Activated T-helper 1 cell treated with anti-CD3 and anti-CD28 coated beads, Interleukin-12 subunit alpha, Interleukin-12 subunit beta, Interleukin-2, Interleukin-4 antibody, amounts not matched to agents 30 ng/mL and 10 ng/mL and 1 ng/mL, durations not matched to agents 14 hours and 24 hours and 36 hours (primary cell): ENCODE measurements around the gene SMIM35. TPM values are rescaled to one million over a fixed set of nuclear protein-coding genes. Genes with fewer than 3 reads are reported as not detected.

Experiments used
- DNase-seq: peaks from one replicate; pipeline ENCODE4 v3.0.0; 2021; ENCODE audit warnings: low spot score
- H3K27ac Mint-ChIP-seq: one replicate; pipeline ENCODE4 v1.8.0; 2021; ENCODE audit warnings: mild to moderate bottlenecking, mixed read lengths
- H3K27me3 Mint-ChIP-seq: one replicate; pipeline ENCODE4 v1.8.0; 2022; ENCODE audit warnings: mild to moderate bottlenecking, moderate library complexity, mixed read lengths; ENCODE audit not compliant: insufficient read depth
- H3K36me3 Mint-ChIP-seq: one replicate; pipeline ENCODE4 v1.8.0; 2021; ENCODE audit warnings: low read depth, mixed read lengths
- H3K4me1 Mint-ChIP-seq: one replicate; pipeline ENCODE4 v1.8.0; 2021; ENCODE audit warnings: low read depth, mixed read lengths
- H3K4me3 Mint-ChIP-seq: one replicate; pipeline ENCODE4 v1.8.0; 2021; ENCODE audit warnings: mild to moderate bottlenecking, moderate library complexity, mixed read lengths
- H3K9me3 Mint-ChIP-seq: one replicate; pipeline ENCODE4 v1.8.0; 2021; ENCODE audit warnings: mixed read lengths
- intact Hi-C: fragments of 100-400 bp; cut with micrococcal nuclease; formaldehyde crosslinking; loops from one replicate; pipeline ENCODE4 v1.15.1; 2024
- total RNA-seq: library from RNA; stranded (reverse); gene quantifications from 2 replicates; pipeline ENCODE4 v1.2.3, GENCODE V29; 2022

Gene SMIM35
- total RNA-seq, 1 donor from 2014 or later, result 0.16 TPM

DNA sequence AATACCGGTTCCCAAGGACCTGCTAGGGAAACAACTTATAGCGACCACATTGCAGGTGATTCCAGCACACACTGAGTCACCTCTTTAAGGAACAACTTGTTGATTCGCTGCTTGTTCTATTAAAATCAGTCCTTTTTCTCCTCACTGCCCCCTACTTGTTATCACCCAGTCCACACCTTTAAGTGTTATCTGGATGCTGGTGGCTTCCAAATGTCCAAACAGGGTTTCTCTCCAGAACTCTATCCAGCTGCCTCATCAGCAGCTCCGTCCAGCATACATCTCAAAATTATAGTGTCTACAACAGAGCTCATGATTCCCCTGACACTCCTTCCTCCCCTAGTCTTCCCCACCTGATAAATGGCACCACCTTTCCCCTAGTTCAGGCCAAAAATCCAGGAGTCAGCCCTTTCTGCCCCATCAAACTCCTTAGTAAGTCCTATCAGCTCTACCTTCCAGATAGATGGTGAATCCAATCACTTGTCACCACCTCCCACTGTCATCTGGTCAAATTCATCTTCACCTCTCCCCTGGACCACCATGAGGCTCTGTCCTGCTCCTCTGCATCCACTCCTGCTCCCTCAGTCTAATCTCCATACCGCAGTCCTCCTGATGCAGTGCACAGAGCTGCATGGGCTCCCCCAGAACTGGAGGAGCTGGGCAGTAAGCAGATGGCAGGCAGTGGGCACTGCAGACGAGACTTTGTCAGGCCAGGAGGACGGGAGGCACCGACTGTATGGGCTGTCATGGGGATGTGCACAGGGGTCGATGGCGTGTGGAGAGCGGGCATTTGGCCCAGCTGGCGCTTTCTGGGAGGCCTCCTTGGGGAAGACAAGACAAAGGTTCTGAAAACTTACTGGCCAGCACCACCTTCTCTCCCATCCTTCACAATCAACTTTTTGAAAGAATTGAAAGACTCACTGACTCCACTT is 81.3 kb downstream of the SMIM35 start:
- Mint-ChIP-seq H3K27ac (peak overlapping the region; percentile 86), H3K4me3 (peak overlapping the region; percentile 43), H3K9me3 (peaks cover 10% of the 10 kb centered on the region), H3K4me1 (peaks cover 99% of the 10 kb centered on the region), H3K27me3 (no peaks in the 10 kb centered on the region), H3K36me3 (peaks cover 22% of the 10 kb centered on the region)
- intact Hi-C loops, result no loop called here
- DNase-seq, result no peak

DNA sequence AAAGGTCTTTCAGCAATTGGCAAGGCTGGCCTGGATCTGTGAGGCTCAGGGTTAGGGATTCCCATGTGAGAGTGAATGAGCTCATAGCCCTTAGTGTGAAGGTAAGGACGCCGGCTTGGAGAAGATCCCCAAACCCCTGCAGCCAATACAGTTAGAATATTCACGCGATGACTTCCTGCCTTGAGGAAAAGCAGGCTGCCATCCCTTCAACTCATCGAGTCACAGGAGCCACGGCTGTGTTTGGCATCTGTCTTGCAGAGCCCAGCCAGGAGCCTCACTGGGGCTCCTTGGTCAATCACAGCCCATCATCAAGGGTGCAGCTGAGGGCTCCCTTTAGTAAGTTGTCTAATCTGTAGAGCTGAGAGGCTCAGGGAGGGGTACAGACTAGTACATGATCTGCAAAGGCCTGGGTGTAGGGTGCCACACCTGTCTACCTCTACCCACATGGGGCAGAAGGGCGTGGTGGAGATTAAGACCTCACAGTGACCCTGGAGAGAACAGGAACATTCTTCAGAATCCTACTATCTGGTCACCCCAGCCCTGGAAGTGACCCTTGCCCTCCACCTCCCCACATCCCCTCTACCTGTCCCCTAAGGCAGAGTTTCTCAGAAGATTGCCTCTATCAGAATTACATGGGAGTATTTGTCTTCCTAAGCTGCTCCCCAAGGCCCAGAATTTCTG is 82.1 kb downstream of the SMIM35 start:
- DNase-seq, result no peak
- Mint-ChIP-seq H3K36me3 (peaks cover 27% of the 10 kb centered on the region), H3K9me3 (peaks cover 10% of the 10 kb centered on the region), H3K4me3 (peak overlapping the region; percentile 1), H3K4me1 (peaks cover 99% of the 10 kb centered on the region), H3K27ac (peak overlapping the region; percentile 98), H3K27me3 (no peaks in the 10 kb centered on the region)
- intact Hi-C loops, result loop anchor here (5.0 kb wide), 2 partner anchors 198 to 923 kb away; partner anchors contain the start of gene BCL9L

DNA sequence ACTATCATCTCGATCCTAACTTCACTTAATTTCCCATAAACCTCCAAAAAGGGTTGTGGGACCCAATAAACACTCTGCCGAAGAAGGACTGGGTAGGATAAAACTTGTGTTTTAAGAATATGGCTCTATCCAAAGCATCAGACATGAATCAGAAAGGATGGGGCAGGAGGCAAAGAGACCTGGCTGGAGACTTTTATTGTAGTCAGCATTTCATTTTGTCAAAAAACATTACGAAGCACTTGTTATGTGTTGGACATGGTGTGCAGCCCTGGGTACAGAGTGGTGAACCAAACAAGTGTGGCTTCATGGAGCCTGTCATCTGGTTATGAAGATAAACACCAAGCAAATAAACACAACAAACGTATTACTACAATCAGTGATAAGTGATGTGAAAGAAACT is 83.3 kb downstream of the SMIM35 start:
- Mint-ChIP-seq H3K4me1 (peaks cover 92% of the 10 kb centered on the region), H3K36me3 (peaks cover 31% of the 10 kb centered on the region)

DNA sequence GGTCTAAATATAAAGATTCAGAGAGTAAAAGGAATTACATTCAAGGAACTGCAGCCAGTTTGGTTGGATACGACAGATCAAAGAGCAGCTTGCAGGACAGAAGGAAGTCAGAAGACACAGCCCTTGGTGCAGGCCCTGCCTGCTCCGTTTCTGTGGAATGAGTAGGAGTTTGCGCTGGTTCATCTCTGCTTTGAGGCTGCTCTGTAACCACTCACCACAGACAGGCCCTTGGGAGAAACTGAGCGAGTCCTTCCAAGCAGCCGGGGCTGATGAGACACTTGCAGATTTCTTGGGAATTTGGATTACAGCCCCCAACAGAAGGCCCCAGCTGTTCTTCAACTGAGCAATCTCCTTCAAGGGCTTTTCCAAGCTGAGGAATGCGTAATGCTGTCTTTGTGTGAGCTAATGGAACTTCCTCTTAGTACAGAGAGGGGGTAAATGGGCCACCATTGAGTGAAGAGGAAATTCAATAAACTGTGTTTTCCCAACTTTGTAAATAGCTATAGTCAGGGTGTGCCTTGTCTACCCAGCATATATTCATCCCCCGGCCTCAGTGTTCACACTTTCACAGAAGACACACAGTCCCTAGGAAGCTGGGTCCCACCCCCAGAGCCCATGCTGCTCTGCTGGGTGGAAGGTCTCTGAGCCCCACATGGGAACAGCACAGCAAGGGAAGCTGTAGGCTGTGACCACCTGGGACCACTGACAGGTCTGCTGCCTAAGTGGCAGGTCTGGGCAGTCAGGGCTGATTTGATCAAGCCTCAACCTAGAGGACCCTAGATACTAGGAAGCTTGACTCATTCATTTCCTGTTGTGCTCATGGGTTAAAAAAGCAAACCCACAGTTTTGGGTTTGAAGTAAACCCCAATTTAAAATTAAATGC is 84.0 kb downstream of the SMIM35 start:
- Mint-ChIP-seq H3K27ac (peak overlapping the region; percentile 98), H3K36me3 (peaks cover 38% of the 10 kb centered on the region), H3K27me3 (no peaks in the 10 kb centered on the region), H3K4me3 (peak overlapping the region; percentile 61), H3K9me3 (peaks cover 10% of the 10 kb centered on the region), H3K4me1 (peaks cover 92% of the 10 kb centered on the region)
- intact Hi-C loops, result loop anchor here (1.0 to 5.0 kb wide), 12 partner anchors 10 to 1150 kb away; partner anchors contain the start of genes BCL9L, IL10RA and JAML
- peak; percentile 50 for DNase-seq

More for the DNA sequence above, 83.3 kb downstream of the SMIM35 start:
- intact Hi-C loops, result loop anchor here (1.0 to 5.0 kb wide), 6 partner anchors 9 to 1151 kb away; partner anchors contain the start of genes BCL9L and JAML
- Mint-ChIP-seq H3K27me3 (no peaks in the 10 kb centered on the region), H3K27ac (peak overlapping the region; percentile 98), H3K9me3 (peaks cover 10% of the 10 kb centered on the region), H3K4me3 (peak overlapping the region; percentile 61)
- no peak for DNase-seq

DNA sequence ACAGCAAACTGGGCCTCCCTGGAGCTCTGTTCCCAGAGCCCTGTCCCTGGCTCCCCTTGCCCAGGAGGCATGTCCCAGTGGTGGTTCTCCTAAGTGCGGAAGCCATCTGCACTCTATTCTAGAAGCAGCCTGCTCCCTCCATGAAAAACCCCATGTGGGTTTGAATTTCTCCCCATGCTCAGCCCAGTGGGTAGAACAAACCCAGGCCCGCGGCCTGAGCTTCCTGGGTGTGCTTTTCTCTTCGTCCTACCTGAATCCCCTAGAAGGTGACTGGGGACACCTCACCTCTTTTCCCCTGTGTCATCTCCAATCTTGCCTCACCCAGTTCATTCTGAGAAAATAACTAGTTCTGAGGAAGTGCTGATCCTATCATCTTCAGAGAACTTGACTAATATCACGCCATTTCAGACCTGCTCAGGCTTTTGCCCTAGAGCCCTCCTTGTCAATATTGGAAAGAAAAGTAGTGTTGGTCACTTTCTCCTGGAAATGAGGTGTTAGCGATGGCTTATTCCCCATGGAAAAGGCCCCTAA is 84.7 kb downstream of the SMIM35 start:
- intact Hi-C loops, result loop anchor here (1.0 to 5.0 kb wide), 11 partner anchors 15 to 1149 kb away; partner anchors contain the start of genes BCL9L, IL10RA and JAML
- Mint-ChIP-seq H3K4me3 (peak overlapping the region; percentile 61), H3K27me3 (no peaks in the 10 kb centered on the region), H3K9me3 (peaks cover 10% of the 10 kb centered on the region), H3K36me3 (peaks cover 45% of the 10 kb centered on the region), H3K27ac (peak overlapping the region; percentile 98), H3K4me1 (peaks cover 92% of the 10 kb centered on the region)
- peak; percentile 70 for DNase-seq

DNA sequence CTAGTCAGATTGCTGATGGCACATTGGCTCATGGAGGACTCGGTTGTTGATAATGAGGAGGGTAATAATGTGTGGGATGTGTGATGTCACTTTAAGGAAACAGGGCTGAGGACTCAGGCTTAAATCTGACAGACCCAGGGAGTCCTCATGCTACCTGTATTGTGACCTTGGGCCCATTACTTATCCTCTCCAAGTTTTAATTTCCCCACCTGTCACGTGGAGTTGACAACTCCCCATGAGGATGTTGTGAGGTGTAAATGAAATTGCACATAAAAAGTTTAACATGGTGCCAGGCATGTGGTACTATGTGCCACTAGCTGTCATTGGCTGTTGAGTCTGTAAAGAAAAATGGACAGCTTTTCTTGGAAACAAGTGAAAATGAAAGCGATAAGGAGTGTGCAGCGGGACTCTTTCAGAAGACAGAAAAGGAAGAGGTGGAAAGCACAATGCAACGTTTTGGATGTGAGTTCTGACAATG is 85.2 kb downstream of the SMIM35 start:
- H3K4me3 Mint-ChIP-seq, result peak overlapping the region; percentile 61
- peaks cover 10% of the 10 kb centered on the region for H3K9me3 Mint-ChIP-seq
- peak; percentile 45 for DNase-seq
- peaks cover 49% of the 10 kb centered on the region for H3K36me3 Mint-ChIP-seq
- peaks cover 90% of the 10 kb centered on the region for H3K4me1 Mint-ChIP-seq
- intact Hi-C loops, result loop anchor here (5.0 kb wide), 2 partner anchors 201 to 926 kb away; partner anchors contain the start of gene BCL9L
- peak overlapping the region; percentile 98 for H3K27ac Mint-ChIP-seq
- no peaks in the 10 kb centered on the region for H3K27me3 Mint-ChIP-seq

DNA sequence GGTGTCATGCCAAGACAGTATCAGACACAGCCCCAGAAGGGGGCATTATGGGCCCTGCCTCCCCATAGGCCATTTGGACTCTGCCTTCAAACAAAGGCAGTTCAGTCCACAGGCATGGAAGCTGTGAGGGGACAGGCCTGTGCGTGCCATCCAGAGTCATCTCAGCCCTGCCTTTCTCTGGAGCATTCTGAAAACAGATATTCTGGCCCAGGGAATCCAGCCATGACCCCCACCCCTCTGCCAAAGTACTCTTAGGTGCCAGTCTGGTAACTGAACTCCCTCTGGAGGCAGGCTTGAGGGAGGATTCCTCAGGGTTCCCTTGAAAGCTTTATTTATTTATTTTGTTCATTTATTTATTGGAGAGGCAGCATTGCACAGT is 85.9 kb downstream of the SMIM35 start:
- H3K9me3 Mint-ChIP-seq, result peaks cover 10% of the 10 kb centered on the region
- H3K36me3 Mint-ChIP-seq, result peaks cover 53% of the 10 kb centered on the region
- H3K4me1 Mint-ChIP-seq, result peaks cover 89% of the 10 kb centered on the region
- no peak overlapping the region for H3K4me3 Mint-ChIP-seq
- no peaks in the 10 kb centered on the region for H3K27me3 Mint-ChIP-seq
- no peak for DNase-seq
- peak overlapping the region; percentile 98 for H3K27ac Mint-ChIP-seq
- intact Hi-C loops, result loop anchor here (5.0 kb wide), 2 partner anchors 201 to 926 kb away; partner anchors contain the start of gene BCL9L

DNA sequence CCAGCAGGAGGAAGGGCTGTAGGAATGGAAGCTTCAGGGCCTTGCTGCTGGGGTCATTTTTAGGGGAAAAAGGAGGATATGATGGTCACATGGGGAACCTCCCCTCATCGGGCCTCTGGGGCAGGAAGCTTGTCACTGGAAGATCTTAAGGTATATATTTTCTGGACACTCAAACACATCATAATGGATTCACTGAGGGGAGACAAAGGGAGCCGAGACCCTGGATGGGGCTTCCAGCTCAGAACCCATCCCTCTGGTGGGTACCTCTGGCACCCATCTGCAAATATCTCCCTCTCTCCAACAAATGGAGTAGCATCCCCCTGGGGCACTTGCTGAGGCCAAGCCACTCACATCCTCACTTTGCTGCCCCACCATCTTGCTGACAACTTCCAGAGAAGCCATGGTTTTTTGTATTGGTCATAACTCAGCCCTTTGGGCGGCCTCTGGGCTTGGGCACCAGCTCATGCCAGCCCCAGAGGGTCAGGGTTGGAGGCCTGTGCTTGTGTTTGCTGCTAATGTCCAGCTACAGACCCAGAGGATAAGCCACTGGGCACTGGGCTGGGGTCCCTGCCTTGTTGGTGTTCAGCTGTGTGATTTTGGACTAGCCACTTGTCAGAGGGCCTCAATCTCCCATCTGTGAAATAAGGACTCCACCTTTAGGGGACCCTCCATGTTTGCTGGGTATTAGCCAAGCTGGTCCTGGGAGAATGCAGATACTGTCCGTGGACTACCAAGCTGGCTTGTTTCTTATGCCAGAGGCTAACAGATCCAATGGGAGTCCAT is 86.5 kb downstream of the SMIM35 start:
- peaks cover 89% of the 10 kb centered on the region for H3K4me1 Mint-ChIP-seq
- DNase-seq, result no peak
- H3K4me3 Mint-ChIP-seq, result peak overlapping the region; percentile 34
- no peaks in the 10 kb centered on the region for H3K27me3 Mint-ChIP-seq
- H3K27ac Mint-ChIP-seq, result peak overlapping the region; percentile 98
- peaks cover 10% of the 10 kb centered on the region for H3K9me3 Mint-ChIP-seq
- intact Hi-C loops, result loop anchor here (5.0 kb wide), 2 partner anchors 202 to 927 kb away; partner anchors contain the start of gene BCL9L
- peaks cover 54% of the 10 kb centered on the region for H3K36me3 Mint-ChIP-seq

DNA sequence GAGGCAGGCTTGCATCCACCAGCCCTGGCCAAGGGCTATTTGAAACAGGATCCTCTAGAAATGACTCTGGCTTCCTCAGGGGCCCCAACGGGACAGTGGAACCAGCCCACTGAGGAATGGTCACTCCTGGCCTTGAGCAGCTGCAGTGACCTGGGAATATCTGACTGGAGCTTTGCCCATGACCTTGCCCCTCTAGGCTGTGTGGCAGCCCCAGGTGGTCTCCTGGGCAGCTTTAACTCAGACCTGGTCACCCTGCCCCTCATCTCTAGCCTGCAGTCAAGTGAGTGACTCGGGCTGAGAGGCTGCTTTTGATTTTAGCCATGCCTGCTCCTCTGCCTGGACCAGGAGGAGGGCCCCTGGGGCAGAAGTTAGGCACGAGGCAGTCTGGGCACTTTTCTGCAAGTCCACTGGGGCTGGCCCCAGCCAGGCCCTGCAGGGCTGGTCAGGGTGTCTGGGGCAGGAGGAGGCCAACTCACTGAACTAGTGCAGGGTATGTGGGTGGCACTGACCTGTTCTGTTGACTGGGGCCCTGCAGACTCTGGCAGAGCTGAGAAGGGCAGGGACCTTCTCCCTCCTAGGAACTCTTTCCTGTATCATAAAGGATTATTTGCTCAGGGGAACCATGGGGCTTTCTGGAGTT is 87.3 kb downstream of the SMIM35 start:
- Mint-ChIP-seq H3K27ac (peak overlapping the region; percentile 98), H3K4me3 (peak overlapping the region; percentile 34), H3K36me3 (peaks cover 60% of the 10 kb centered on the region), H3K27me3 (no peaks in the 10 kb centered on the region), H3K4me1 (peaks cover 89% of the 10 kb centered on the region), H3K9me3 (peaks cover 10% of the 10 kb centered on the region)
- intact Hi-C loops, result no loop called here
- no peak for DNase-seq

DNA sequence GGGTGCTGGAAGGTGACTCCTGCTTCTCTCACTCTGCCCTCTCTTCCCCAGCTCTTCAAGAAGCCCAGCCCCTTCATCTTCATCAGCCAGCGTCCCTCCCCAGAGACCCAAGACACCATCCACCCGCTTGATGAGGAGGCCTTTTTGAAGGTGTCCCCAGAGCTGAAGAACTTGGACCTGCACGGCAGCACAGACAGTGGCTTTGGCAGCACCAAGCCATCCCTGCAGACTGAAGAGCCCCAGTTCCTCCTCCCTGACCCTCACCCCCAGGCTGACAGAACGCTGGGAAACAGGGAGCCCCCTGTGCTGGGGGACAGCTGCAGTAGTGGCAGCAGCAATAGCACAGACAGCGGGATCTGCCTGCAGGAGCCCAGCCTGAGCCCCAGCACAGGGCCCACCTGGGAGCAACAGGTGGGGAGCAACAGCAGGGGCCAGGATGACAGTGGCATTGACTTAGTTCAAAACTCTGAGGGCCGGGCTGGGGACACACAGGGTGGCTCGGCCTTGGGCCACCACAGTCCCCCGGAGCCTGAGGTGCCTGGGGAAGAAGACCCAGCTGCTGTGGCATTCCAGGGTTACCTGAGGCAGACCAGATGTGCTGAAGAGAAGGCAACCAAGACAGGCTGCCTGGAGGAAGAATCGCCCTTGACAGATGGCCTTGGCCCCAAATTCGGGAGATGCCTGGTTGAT is 88.0 kb downstream of the SMIM35 start:
- Mint-ChIP-seq H3K9me3 (peaks cover 4% of the 10 kb centered on the region), H3K4me3 (peak overlapping the region; percentile 25), H3K4me1 (peaks cover 89% of the 10 kb centered on the region), H3K27ac (peak overlapping the region; percentile 32), H3K36me3 (peaks cover 60% of the 10 kb centered on the region), H3K27me3 (no peaks in the 10 kb centered on the region)
- intact Hi-C loops, result no loop called here
- DNase-seq, result no peak
